ENCODE results near the gene ABCF3.

Gene ABCF3

DNA sequence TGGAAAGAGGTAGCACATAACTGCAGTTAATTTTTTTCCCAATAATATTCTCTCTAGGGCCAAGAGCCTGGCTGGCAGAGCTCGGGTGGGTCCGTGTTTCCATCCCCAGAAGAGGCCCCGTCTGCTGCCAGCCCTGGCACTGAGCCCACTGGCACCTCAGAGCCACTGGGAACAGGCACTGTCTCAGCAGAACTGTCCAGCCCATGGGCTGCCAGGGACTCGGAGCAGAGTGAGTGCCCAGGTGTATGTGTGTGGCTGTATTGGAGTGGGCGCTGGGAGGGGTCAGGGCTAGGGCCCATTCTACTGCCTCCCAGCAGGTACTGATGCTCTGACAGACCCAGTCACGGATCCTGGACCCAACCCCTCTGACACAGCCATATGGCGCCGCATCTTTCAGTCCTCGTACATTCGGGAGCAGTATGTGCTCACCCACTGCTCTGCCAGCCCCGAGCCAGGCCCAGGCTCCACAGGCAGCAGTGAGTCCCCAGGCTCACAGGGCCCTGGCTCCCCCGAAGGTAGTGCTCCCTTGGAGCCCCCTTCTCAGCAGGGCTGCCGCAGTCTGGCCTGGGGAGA, 52.3 kb downstream of the ABCF3 start:
- TF ChIP-seq, protein P1, sequence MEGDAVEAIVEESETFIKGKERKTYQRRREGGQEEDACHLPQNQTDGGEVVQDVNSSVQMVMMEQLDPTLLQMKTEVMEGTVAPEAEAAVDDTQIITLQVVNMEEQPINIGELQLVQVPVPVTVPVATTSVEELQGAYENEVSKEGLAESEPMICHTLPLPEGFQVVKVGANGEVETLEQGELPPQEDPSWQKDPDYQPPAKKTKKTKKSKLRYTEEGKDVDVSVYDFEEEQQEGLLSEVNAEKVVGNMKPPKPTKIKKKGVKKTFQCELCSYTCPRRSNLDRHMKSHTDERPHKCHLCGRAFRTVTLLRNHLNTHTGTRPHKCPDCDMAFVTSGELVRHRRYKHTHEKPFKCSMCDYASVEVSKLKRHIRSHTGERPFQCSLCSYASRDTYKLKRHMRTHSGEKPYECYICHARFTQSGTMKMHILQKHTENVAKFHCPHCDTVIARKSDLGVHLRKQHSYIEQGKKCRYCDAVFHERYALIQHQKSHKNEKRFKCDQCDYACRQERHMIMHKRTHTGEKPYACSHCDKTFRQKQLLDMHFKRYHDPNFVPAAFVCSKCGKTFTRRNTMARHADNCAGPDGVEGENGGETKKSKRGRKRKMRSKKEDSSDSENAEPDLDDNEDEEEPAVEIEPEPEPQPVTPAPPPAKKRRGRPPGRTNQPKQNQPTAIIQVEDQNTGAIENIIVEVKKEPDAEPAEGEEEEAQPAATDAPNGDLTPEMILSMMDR (IDR thresholded peaks at IDR 0.05; ENCODE audit: low read length, missing control alignments), result no peak
- no peak for DNase-seq (ENCODE audit: low read depth)
- H3K4me3 ChIP-seq (replicated peaks; ENCODE audit: low read depth, low read length), result no peak overlapping the region

DNA sequence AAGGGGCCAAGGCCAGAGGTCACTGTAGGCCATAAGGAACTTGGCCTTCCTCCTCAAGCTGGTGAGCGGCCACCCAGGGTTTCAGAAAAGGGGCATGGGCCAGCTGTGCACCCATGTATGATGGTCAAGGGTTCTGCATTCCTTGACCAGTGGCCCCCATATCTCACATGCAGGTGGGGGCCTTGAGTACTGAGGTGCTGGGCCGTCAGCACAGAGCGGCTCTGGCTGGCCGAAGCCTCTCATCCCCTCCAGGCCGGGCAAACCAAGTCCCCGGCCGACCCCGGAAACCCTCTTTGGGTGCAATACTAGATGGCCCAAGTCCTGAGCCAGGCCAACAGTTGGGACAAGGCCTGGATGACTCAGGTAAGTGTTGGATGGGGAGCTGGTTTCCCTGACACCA, 53.2 kb downstream of the ABCF3 start:
- no peak for DNase-seq (ENCODE audit: low read depth)
- TF ChIP-seq, protein P1 (IDR thresholded peaks at IDR 0.05; ENCODE audit: low read length, missing control alignments), result no peak
- no peak overlapping the region for H3K4me3 ChIP-seq (replicated peaks; ENCODE audit: low read depth, low read length)

GRCh38 chr3:184239708-184240107, 53.7 kb downstream of the ABCF3 start:
- H3K4me3 ChIP-seq (replicated peaks; ENCODE audit: low read depth, low read length), result no peak overlapping the region
- DNase-seq (ENCODE audit: low read depth), result no peak
- TF ChIP-seq, protein P1 (IDR thresholded peaks at IDR 0.05; ENCODE audit: low read length, missing control alignments), result no peak

DNA sequence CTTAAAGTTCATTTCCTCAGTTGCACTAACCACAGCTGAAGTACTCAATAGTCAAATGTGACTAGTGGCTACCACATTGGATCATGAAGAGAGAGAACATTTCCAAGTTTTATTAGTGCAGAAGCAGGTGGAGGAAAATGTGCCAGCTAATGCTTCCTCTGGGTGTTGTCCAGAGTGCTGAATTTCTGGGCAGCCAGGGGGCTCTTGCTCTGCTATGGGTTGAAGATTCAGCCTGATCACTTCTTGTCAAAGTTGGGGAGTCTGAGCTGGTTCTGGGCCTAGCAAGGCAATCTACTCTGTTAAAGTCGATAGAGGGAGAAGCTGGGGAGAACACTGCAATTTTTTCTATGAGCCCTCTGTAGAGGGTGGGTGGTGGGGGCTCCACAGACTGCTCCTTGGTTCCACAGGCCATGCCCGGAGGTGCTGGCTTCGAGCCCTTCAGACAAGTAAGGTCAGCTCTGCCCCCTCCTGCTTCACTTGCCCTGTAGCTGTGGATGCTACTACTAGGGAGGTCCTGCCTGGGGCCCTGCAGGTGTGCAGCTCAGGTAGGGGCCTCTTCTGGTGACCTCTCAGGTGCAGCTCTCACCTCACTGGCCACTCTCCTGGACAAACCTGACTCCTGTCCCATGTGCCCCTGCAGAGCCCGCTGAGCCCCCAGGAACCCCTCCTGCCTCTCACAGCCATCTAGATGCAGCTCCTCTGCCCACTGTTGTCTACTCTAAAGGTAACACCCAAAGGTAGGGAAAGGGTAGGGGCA, 54.6 kb downstream of the ABCF3 start:
- H3K4me3 ChIP-seq (replicated peaks; ENCODE audit: low read depth, low read length), result no peak overlapping the region
- TF ChIP-seq, protein P1 (IDR thresholded peaks at IDR 0.05; ENCODE audit: low read length, missing control alignments), result no peak
- peak; percentile 44 for DNase-seq (ENCODE audit: low read depth)

DNA sequence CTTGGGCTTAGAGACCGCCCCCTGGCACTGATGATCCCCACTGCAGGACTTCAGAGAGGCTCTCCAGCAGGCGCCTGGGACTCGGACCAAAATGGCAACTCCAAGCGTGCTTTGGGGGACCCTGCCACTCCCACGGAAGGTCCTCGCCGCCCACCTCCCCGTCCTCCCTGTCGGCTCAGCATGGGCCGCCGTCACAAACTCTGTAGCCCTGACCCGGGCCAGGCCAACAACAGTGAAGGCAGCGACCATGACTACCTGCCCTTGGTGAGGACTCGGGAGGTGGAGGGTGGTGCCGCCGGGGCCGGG, 55.1 kb downstream of the ABCF3 start:
- DNase-seq (ENCODE audit: low read depth), result no peak
- no peak overlapping the region for H3K4me3 ChIP-seq (replicated peaks; ENCODE audit: low read depth, low read length)
- TF ChIP-seq, protein P1 (IDR thresholded peaks at IDR 0.05; ENCODE audit: low read length, missing control alignments), result no peak

DNA sequence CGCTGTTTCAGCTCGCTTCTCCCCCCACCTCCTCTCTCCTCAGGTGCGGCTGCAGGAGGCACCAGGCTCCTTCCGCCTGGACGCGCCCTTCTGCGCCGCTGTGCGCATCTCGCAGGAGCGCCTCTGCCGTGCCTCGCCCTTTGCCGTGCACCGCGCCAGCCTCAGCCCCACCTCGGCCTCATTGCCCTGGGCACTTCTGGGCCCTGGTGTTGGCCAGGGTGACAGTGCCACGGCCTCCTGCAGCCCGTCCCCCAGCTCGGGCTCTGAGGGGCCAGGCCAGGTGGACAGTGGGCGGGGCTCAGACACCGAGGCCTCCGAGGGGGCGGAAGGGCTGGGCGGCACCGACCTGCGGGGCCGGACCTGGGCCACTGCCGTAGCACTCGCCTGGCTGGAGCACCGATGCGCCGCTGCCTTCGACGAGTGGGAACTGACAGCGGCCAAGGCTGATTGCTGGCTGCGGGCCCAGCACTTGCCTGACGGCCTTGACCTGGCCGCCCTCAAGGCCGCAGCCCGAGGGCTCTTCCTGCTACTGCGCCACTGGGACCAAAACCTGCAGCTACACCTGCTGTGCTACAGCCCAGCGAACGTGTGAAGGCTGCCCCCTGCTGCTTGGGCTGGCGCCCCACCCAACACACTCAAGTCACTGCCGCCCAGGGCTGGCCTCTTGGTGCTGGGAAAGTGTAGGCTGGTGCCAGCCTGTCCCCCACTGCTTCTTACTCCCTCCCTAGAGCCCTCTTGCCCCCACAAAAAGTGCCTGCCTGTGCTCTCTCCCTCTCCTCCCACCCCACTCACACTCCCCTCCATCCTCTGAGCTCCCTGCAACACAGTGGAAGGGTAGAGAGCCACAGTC, 55.7 kb downstream of the ABCF3 start:
- peak; percentile 53 for DNase-seq (ENCODE audit: low read depth)
- TF ChIP-seq, protein P1 (IDR thresholded peaks at IDR 0.05; ENCODE audit: low read length, missing control alignments), result peak; percentile 57
- no peak overlapping the region for H3K4me3 ChIP-seq (replicated peaks; ENCODE audit: low read depth, low read length)

All from fibroblast of pulmonary artery (primary cell).